ENCODE data around the gene SPINT2.
"Not testable (repeated sequence)": the region's sequence is repeated elsewhere in the genome, so short reads cannot be mapped to it uniquely, and the experiment has no call there.

SPINT2 gene

DNA sequence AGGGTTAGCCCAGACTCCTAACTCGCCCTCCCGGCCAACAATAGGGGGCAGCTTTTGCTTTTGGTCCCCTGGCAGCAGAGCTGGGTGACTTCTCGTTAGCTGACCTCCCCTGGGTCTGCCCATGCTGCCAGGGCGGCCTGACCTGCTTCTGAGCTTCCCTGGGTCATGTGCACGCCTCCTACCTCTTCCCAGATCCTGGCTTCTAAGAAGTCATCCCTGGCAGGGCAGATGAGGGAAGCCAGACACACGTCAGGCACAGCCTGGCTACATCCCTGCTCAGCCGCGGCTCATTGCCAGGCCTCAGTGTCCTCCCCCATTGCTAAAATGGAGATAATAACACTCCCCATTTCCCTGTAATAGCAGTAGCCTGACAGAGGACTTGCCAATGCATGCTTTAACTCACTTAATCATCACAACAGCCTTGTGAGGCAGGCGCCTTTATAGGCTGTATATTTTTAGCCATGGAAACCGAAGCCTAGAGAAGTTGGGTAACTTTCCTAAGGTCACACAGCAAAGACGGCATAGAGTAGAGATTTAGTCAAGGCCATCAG is 57.3 kb downstream of the SPINT2 start:
- no peak for DNase-seq (ENCODE audit: low read depth)

DNA sequence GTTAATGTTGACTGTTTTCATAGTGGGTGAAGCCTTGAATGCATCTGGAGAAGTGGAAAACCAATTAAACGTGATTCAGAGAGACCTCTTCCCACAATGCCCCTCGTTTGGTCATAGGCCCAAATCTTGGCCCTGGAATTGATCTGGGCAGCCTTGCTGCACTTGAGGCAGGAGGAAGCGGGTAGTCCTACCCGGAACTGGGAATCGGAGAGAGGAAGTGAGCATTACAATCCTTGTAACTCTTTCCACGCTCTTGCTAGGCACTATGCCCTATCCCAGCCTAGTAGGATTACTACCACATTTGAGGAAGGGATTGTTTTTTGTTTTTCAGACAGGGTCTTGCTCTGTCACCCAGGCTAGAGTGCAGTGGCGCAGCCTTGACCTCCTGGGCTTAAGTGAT is 58.9 kb downstream of the SPINT2 start:
- DNase-seq (ENCODE audit: low read depth): no peak

DNA sequence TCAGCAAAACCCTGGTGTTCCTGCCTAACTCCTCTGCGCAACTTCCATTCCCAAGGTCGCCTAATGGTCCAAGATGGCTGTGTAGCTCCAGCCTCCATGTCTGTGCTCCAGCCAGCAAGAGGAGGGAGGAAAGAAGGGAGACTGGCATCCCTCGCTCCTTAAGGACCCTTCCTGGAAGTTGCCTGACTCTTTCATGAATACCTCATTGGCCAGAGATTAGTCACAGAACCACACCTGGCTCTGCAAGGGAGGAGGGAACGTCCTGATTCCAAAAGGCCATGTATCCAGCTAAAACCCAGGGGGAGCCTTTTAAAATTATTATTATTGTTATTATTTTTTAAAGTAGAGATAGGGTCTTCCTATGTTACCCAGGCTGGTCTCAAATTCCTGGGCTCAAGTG is 60.1 kb downstream of the SPINT2 start:
- DNase-seq (ENCODE audit: low read depth): no peak

DNA sequence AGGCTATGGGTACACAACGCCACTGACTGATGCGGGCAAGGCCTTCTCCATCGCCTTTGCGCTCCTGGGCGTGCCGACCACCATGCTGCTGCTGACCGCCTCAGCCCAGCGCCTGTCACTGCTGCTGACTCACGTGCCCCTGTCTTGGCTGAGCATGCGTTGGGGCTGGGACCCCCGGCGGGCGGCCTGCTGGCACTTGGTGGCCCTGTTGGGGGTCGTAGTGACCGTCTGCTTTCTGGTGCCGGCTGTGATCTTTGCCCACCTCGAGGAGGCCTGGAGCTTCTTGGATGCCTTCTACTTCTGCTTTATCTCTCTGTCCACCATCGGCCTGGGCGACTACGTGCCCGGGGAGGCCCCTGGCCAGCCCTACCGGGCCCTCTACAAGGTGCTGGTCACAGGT is 62.2 kb downstream of the SPINT2 start:
- no peak for DNase-seq (ENCODE audit: low read depth)

DNA sequence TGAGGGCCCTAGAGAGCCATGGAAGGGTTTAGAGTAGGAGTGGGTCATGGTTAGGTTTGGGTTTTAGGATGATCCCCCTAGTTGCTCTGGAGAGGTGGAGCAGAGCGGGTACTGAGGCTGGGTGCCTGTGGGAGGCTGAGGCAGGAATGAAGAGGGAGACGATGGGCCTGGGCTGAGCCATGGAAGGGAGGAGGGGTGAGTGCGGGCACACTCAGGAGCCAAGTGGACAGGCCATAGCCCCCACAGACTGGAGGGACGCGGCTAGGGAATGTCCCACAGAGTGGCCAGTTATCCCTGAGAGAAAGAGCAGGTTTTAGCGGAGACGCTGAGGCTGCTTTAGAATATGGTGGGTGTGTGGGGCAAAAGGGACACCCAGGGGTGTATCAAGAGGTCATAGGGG is 65.3 kb downstream of the SPINT2 start:
- DNase-seq (ENCODE audit: low read depth): no peak

DNA sequence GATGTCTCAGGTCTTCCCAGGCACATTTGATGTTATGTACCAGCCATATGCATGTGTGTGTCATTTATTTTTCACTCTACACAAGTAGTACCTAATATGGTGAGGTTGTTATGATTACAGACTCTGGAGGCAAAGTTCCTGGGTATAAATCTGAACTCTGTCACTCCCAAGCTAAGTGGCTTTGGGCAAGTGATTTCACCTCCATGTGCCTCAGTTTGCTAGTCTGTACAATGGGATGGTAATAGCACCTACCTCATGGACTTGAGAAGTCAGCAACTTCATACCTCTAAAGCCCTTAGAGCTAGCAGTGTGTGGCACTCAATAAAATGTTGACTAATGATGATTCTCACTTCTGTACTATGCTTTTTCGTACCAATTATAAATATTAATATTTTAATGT is 67.4 kb downstream of the SPINT2 start:
- DNase-seq (ENCODE audit: low read depth): no peak

DNA sequence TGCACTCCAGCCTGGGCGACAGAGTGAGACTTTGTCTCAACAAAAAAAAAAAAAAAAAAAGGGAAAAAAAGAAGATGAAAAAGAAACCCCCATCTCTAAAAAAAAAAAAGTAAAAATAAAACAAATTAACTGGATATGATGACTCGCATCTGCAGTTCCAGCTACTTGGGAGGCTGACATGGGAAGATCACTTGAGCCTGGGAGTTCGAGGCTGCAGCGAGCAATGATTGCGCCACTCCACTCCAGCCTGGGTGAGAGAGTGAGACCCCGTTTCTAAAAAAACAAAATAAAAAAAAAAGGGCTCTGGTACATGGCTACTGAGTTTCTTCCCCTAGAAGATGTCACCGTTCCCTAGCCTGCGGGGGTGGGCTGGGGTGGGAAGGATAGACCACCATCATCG is 68.9 kb downstream of the SPINT2 start:
- no peak for DNase-seq (ENCODE audit: low read depth)

DNA sequence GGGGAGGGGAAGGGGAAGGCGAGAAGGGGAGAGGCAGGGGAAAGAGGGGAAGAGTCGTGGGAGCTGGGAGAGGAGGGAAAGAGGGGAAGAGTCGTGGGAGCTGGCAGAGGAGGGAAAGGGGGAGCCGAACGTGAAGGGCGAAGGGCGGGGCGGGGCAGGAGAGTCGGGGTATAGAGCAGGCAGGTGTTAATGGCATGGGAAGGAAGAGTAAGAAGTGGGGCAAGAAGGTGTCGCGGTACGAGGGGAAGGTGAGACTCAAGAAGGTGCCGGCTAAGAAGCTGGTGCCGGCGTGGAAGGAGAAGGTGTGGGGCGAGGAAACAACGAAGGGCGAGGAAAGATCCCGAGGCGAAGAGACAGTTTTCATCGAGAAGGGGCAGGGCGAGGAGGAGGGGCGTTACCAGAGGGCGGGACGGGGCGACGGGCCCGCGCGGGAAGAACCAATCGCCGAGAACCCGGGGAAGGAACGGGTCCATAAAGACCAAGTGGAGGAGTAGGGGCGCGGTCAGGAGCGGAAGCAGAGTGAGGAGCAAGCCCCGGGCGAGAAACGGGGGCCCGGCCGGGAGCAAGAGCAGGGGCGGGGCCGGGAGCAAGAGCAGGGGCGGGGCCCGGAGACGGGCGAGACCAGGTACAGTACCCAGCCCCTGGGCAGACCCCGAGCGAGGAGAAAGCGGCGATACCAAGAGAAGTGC is 71.7 kb downstream of the SPINT2 start:
- DNase-seq (ENCODE audit: low read depth): peak; percentile 89

DNA sequence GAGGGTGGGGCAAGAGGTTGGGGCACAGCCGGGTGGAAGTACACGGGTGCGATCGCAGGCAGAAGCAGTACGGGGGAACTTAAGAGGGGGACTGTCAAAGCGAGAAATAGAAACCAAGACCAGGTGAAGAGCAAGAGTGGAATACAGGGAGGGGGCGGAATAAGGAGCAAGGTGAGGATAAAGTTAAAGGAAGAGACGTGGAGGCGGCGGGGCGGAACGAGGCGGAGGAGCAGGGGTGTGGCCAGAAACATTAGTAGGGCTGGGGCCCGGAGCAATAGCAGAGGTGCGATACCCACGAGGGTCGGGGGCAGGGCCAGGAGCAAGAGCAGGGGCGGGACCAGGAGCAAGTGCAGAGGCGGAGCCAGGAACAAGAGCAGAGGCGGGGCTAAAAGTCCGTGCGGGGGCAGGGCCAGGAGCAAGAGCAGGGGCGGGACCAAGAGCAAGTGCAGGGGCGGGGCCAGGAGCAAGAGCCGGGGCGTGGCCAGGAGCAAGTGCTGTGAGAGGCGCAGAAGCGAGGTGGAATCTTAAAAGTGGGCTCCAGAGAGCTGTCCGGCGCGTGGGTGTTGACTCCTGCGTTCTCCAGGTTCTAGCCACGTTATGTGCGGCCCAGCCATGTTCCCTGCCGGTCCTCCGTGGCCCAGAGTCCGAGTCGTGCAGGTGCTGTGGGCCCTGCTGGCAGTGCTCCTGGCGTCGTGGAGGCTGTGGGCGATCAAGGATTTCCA is 72.4 kb downstream of the SPINT2 start:
- DNase-seq (ENCODE audit: low read depth): peak; percentile 61

DNA sequence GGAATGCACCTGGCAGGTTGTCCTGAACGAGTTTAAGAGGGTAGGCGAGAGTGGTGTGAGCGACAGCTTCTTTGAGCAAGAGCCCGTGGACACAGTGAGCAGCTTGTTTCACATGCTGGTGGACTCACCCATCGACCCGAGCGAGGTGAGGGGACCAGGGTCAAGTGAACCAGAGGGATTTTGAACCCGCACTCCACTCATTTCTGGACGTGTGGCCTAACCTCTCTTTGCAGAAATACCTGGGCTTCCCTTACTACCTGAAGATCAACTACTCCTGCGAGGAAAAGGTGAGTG is 72.9 kb downstream of the SPINT2 start:
- DNase-seq (ENCODE audit: low read depth): no peak

DNA sequence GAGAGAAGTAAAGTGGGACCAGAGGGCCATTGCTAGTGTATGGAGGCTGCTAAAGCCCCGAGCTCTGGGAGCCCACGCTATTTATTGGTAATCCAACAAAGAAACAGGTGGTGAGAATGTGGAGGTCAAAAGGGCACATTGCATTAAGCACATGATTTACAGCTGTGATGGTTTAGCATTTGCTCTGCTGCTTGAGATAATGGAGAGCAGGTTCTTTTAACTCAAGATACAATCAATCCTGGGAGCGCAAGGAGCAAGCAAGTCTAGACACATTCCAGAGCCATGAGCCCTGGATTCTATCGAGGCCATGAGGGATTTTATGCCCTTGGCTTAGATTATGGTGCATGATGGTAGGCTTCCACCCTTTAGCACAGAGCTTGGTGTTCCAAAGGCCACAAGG is 74.6 kb downstream of the SPINT2 start:
- DNase-seq (ENCODE audit: low read depth): not testable (repeated sequence)

DNA sequence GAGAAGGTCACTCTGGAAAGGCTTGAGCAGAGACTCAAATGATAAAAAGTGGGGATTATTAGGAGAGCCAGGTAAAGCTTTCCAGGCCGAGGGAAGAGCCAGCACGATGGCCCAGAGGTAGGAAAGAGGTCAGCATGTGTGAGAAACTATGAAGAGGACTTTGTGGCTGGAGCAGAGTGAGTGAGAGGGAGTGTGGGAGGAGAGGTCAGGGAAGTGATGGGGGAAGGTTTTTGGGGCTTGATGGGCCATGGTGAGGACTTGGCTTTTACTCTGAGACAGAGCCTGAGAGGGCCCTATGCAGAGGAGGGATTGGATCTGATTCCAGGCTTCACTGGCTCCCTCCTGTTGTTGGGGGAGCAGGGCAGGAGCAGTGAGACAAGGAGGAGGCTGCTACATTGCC is 76.6 kb downstream of the SPINT2 start:
- DNase-seq (ENCODE audit: low read depth): no peak

Data from GM04504 (cell line).